IPS-18a (cell line): ENCODE measurements around the gene RETREG3.
"Not testable (repeated sequence)": the region's sequence is repeated elsewhere in the genome, so short reads cannot be mapped to it uniquely, and the experiment has no call there.

Source experiments
- H3K27ac ChIP-seq: one replicate; pipeline ENCODE4 v1.5.1; 2013; ENCODE audit warnings: low read length
- H3K27me3 ChIP-seq: one replicate; pipeline ENCODE4 v1.6.1; 2013; ENCODE audit warnings: mild to moderate bottlenecking, low read length; ENCODE audit not compliant: control insufficient read depth, insufficient read depth
- H3K36me3 ChIP-seq: one replicate; pipeline ENCODE4 v1.6.1; 2013; ENCODE audit warnings: low read depth, low read length; ENCODE audit not compliant: control insufficient read depth
- H3K4me1 ChIP-seq: one replicate; pipeline ENCODE4 v1.6.1; 2013; ENCODE audit warnings: low read depth, low read length; ENCODE audit not compliant: control insufficient read depth
- H3K4me3 ChIP-seq: one replicate; pipeline ENCODE4 v1.5.1; 2013; ENCODE audit warnings: low read length
- H3K9ac ChIP-seq: one replicate; pipeline ENCODE4 v1.6.1; 2013; ENCODE audit warnings: mild to moderate bottlenecking, low read length, moderate library complexity
- H3K9me3 ChIP-seq: one replicate; pipeline ENCODE4 v1.6.1; 2013; ENCODE audit warnings: low read depth, low read length; ENCODE audit not compliant: control insufficient read depth

Gene RETREG3

DNA sequence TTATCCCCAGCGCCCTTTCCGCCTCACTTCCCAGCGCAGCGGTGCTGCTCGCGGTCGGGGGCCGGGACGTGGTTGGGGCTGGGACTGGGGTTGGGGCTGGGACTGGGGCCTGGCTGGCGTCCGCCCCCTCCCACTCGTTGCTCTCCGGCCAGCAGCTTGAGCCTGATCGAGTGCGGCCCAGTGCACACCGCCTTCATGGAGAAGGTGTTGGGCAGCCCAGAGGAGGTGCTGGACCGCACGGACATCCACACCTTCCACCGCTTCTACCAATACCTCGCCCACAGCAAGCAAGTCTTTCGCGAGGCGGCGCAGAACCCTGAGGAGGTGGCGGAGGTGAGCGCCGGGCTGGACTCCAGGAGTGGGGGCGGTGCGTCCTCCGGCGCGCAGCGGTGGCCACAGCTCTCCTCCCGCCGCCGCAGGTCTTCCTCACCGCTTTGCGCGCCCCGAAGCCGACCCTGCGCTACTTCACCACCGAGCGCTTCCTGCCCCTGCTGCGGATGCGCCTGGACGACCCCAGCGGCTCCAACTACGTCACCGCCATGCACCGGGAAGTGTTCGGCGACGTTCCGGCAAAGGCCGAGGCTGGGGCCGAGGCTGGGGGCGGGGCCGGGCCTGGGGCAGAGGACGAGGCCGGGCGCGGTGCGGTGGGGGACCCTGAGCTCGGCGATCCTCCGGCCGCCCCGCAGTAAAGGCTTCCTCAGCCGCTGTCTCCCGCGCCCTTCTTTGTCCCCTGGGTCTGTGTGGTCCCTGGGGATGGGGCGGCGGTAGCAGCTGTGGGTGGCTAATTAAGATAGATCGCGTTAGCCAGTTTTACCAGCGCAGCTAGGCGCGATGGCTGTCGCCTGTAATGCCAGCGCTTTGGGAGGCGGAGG is 54.7 kb downstream of the RETREG3 start:
- Histone ChIP-seq H3K9ac (peak overlapping the region; percentile 76), H3K27ac (no peak overlapping the region), H3K9me3 (no peaks in the 10 kb centered on the region), H3K27me3 (no peaks in the 10 kb centered on the region), H3K36me3 (no peaks in the 10 kb centered on the region), H3K4me3 (peak overlapping the region; percentile 90), H3K4me1 (no peaks in the 10 kb centered on the region)

DNA sequence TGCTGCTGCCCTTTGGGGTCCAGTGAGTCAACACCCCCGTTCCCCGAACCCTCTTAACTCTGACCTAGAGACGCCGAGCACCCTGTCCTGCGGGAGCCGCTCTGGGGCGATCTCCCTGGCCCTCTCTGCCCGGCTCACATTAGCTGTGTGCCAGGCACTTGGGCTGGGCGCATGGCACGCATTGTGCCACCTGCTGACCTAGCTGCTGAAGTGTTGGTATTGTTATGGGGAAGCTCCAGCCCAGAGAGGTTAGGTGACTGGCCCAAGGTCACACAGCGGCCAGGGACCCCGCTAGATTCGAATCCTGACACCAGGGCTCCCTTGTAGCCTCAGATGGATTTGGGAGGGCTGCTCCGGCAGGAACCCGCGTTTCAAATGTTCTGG is 55.3 kb downstream of the RETREG3 start:
- Histone ChIP-seq H3K4me1 (no peaks in the 10 kb centered on the region), H3K4me3 (peak overlapping the region; percentile 90), H3K9me3 (no peaks in the 10 kb centered on the region)

DNA sequence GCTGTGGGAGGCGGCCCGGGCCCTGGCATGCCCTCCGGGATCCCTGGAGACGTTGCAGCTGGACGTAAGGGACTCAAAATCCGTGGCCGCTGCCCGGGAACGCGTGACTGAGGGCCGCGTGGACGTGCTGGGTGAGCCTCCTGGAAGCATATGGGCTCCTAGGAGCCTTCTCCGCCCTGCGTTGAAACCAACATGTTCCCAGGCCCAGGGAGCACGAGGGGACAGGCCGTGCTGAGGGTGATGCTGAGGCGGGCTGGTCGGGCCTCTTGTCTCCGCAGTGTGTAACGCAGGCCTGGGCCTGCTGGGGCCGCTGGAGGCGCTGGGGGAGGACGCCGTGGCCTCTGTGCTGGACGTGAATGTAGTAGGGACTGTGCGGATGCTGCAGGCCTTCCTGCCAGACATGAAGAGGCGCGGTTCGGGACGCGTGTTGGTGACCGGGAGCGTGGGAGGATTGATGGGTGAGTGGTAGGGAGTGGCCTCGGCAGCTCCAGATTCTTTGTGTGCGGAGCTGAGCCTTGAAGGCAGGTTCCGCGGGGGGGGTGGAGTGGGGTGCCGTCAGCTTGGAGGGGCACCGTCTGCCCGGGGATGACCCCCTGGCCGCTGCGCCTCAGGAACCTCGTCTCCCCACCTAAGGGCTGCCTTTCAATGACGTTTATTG is 55.9 kb downstream of the RETREG3 start:
- no peak overlapping the region for H3K9ac ChIP-seq
- H3K9me3 ChIP-seq, result no peaks in the 10 kb centered on the region
- H3K27ac ChIP-seq, result no peak overlapping the region
- H3K4me3 ChIP-seq, result peak overlapping the region; percentile 90
- no peaks in the 10 kb centered on the region for H3K36me3 ChIP-seq
- peaks cover 8% of the 10 kb centered on the region for H3K27me3 ChIP-seq
- H3K4me1 ChIP-seq, result no peaks in the 10 kb centered on the region

More for the DNA sequence above, 55.3 kb downstream of the RETREG3 start:
- H3K9ac ChIP-seq, result peak overlapping the region; percentile 76
- no peak overlapping the region for H3K27ac ChIP-seq
- no peaks in the 10 kb centered on the region for H3K36me3 ChIP-seq
- H3K27me3 ChIP-seq, result peaks cover 6% of the 10 kb centered on the region

DNA sequence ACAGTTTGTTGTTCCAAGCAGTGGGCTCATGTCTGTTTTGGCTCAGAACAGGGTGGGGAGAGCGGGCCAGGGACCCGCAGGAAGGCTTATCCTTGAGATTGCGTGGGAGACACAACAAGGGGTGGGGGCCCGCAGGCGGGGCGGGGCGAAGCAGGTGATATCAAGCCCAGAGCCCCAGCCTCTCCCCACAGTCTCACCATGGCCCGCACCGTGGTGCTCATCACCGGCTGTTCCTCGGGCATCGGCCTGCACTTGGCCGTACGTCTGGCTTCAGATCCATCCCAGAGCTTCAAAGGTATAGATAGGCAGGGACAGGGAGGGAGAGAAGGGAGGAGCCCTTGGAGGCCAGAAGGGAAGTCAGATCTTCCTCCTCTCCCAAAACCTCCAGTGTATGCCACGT is 56.4 kb downstream of the RETREG3 start, which contains the start of gene HSD17B1:
Gene HSD17B1, plus strand, starts transcription at position 188 of the 400 bp plus-strand sequence. Its CDS starts 11 bp downstream, at position 199.
- not testable (repeated sequence) for H3K9ac ChIP-seq, H3K36me3 ChIP-seq, H3K4me1 ChIP-seq, H3K27ac ChIP-seq, H3K27me3 ChIP-seq, H3K9me3 ChIP-seq
- H3K4me3 ChIP-seq, result peak within 1 kb of the TSS; percentile 90

DNA sequence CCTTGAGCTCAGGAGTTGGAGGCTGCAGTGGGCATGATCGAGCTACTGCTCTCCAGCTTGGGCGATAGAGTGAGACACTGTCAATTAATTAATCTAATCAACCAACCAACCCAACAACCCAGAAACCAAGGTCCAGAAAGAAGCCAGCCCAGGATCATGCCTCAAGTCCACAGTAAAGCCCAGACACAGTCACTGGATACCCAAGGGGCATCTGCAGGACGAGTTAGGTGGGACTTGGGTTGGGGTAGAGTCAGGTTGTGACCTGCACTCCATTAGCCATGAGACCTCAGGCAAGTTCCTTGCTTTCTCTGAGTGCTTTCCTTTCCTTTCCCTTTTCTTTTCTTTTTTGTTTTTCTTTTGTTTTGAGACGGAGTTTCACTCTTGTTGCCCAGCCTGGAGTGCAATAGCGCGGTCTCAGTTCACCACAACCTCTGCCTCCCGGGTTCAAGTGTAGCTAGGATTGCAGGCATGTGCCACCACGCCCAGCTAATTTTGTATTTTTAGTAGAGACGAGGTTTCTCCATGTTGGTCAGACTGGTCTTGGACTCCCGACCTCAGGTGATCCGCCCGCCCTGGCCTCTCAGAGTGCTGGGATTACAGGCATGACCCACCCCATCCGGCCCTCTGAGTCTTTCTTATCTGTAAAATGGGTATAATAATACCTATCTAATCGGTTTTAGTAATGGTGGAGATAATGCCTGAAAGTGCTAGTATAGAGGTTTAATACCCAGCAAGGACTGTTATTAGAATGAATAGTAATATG is 60.0 kb downstream of the RETREG3 start:
- no peaks in the 10 kb centered on the region for H3K36me3 ChIP-seq
- H3K27ac ChIP-seq, result no peak overlapping the region
- H3K27me3 ChIP-seq, result peaks cover 8% of the 10 kb centered on the region
- H3K9ac ChIP-seq, result peak overlapping the region; percentile 38
- H3K4me1 ChIP-seq, result no peaks in the 10 kb centered on the region
- H3K9me3 ChIP-seq, result no peaks in the 10 kb centered on the region
- H3K4me3 ChIP-seq, result peak overlapping the region; percentile 57

DNA sequence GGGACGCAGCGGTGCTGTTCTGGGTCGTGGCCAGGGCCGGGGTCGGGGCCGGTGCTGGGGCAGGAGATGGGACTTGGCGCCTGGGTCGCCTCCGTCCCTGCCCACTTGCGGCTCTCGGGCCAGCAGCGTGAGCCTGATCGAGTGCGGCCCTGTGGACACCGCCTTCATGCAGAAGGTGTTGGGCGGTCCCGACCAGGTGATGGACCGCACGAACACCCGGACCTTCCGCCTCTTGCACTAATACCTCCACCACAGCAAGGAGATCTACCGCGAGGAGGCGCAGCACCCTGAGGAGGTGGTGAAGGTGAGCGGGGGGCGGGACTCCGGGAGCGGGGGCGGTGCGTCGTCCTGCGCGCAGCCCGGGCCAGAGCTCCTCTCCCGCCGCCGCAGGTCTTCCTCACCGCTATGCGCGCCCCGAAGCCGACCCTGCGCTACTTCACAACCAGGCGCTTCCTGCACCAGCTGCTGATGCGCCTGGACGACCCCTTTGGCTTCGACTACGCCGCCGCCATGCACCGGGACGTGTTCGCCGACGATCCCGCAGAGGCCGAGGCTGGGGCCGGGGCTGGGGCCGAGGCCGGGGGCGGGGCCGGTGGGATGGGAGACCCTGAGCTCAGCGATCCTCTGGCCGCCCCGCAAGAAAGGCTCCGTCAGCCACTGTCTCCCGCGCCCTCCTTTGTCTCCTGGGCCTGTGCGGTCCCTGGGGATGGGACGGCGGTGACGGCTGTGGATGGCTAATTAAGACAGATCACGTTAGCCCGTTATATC is 60.9 kb downstream of the RETREG3 start:
- H3K9me3 ChIP-seq, result no peaks in the 10 kb centered on the region
- peaks cover 8% of the 10 kb centered on the region for H3K27me3 ChIP-seq
- no peak overlapping the region for H3K27ac ChIP-seq
- no peaks in the 10 kb centered on the region for H3K4me1 ChIP-seq
- H3K36me3 ChIP-seq, result no peaks in the 10 kb centered on the region
- H3K9ac ChIP-seq, result peak overlapping the region; percentile 38
- H3K4me3 ChIP-seq, result peak overlapping the region; percentile 57

DNA sequence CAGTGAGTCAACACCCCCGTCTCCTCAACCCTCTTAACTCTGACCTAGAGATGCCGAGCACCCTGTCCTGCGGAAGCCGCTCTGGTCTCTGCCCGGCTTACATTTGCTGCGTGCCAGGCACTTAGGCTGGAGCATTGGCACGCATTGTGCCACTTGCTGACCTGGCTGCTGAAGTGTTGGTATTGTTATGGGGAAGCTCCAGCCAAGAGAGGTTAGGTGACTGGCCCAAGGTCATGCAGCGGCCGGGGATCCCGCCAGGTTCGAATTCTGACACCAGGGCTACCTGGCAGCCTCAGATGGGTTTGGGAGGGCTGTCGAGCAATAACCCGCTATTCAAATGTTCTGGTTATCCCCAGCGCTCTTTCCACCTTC is 61.5 kb downstream of the RETREG3 start:
- Histone ChIP-seq H3K27ac (no peak overlapping the region), H3K4me3 (peak overlapping the region; percentile 57), H3K27me3 (peaks cover 8% of the 10 kb centered on the region), H3K4me1 (no peaks in the 10 kb centered on the region), H3K9me3 (no peaks in the 10 kb centered on the region), H3K9ac (no peak overlapping the region), H3K36me3 (no peaks in the 10 kb centered on the region)

DNA sequence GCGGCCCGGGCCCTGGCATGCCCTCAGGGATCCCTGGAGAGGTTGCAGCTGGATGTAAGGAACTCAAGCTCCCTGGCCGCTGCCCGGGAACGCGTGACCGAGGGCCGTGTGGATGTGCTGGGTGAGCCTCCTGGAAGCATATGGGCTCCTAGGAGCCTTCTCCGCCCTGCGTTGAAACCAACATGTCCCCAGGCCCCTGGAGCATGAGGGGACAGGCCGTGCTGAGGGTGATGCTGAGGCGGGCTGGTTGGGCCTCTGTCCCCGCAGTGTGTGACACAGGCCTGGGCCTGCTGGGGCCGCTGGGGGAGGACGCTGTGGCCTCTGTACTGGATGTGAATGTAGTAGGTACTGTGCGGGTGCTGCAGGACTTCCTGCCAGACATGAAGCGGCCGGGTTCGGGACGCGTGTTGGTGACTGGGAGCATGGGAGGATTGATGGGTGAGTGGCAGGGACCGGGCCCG is 62.1 kb downstream of the RETREG3 start:
- H3K9me3 ChIP-seq, result no peaks in the 10 kb centered on the region
- peaks cover 8% of the 10 kb centered on the region for H3K27me3 ChIP-seq
- H3K36me3 ChIP-seq, result no peaks in the 10 kb centered on the region
- H3K4me1 ChIP-seq, result no peaks in the 10 kb centered on the region
- H3K4me3 ChIP-seq, result no peak overlapping the region
- no peak overlapping the region for H3K27ac ChIP-seq
- no peak overlapping the region for H3K9ac ChIP-seq

DNA sequence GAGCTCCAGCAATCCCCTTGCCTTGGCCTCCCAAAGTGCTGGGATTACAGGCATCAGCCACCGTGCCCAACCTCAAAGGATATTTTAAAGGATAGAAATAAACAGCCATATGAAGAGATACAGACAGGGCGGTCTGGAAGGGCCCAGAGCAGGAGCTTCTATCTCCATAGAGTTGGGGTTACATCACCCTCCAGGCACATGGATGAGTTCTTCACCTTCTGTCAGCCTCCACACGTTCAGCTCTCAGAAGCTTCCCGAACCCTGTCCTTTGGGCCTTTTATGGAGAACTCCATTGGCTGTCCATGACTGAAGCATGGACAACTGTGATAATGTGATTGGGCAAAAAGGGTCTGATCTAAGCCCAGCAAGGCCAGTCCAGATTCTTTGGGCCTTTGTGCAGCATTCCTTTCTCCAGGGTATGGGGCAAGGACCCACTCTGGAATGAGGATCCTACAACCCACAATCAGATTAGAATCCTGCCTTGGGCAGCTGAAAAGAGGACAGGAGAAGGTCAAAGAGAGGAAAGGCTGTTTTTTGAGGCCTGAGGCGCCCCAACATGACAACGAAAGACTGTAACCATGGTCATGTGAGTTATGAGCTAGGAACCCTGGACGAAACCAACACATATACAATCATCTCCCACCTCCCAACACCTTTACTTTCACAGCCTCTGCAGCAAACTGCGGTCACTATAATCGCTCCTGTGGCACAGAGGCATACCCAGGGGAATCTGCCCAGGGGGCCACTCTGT is 63.2 kb downstream of the RETREG3 start:
- H3K27me3 ChIP-seq, H3K27ac ChIP-seq, H3K4me3 ChIP-seq, H3K9ac ChIP-seq, H3K9me3 ChIP-seq, H3K36me3 ChIP-seq, H3K4me1 ChIP-seq: not testable (repeated sequence)

DNA sequence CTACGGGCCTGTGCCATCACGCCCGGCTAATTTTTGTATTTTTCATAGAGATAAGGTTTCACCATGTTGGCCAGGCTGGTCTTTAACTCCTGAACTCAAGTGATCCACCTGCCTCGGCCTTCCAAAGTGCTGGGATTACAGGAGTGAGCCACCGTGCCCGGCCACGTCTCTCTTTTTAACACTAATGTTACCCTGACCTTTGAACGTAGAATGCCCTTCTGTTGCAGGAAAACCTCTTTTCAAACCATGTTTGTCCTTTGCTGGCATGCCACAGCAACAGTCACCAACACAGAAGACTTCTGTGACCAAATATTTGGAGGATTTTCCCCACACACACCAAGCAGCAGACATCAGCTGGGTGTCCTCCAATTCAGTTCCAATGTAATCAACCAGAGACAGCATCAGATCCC is 64.3 kb downstream of the RETREG3 start:
- Histone ChIP-seq H3K27ac (no peak overlapping the region), H3K27me3 (peaks cover 8% of the 10 kb centered on the region), H3K4me3 (no peak overlapping the region), H3K4me1 (no peaks in the 10 kb centered on the region), H3K9me3 (no peaks in the 10 kb centered on the region), H3K9ac (no peak overlapping the region), H3K36me3 (no peaks in the 10 kb centered on the region)
